AG04449 (cell line): ENCODE results near the gene SHOC2.

Source experiments
- CTCF ChIA-PET: fragments of 350-600 bp; formaldehyde crosslinking; extraction: SDS; loops from one replicate; lab custom pipeline; 2021; ENCODE audit warnings: antibody characterized with exemption; lab: Yijun Ruan, JAX
- POLR2A ChIA-PET: fragments of 400-600, 350-600 bp; formaldehyde crosslinking; extraction: SDS; loops from one replicate; lab custom pipeline; 2020; ENCODE audit warnings: antibody characterized with exemption, inconsistent platforms; lab: Yijun Ruan, JAX
- DNase-seq: peaks from one replicate; pipeline ENCODE4 v3.0.0-alpha.2; 2010; ENCODE audit warnings: low read depth, low spot score
- H3K4me3 ChIP-seq: 2 replicates; pipeline ENCODE4 v1.5.1; 2011; ENCODE audit warnings: low read depth, mild to moderate bottlenecking, control low read depth, low read length
- TF ChIP-seq, protein P1 (sequence below): IDR thresholded peaks from one replicate; pipeline ENCODE4 v1.5.1; 2011; ENCODE audit warnings: mild to moderate bottlenecking, moderate library complexity, low read length, control low read depth, inconsistent platforms; ENCODE audit not compliant: insufficient read depth; ENCODE audit errors: missing control alignments

The SHOC2 gene

GRCh38 chr10:110946496-110946895, 27.1 kb downstream of the SHOC2 start:
- TF ChIP-seq, protein P1, sequence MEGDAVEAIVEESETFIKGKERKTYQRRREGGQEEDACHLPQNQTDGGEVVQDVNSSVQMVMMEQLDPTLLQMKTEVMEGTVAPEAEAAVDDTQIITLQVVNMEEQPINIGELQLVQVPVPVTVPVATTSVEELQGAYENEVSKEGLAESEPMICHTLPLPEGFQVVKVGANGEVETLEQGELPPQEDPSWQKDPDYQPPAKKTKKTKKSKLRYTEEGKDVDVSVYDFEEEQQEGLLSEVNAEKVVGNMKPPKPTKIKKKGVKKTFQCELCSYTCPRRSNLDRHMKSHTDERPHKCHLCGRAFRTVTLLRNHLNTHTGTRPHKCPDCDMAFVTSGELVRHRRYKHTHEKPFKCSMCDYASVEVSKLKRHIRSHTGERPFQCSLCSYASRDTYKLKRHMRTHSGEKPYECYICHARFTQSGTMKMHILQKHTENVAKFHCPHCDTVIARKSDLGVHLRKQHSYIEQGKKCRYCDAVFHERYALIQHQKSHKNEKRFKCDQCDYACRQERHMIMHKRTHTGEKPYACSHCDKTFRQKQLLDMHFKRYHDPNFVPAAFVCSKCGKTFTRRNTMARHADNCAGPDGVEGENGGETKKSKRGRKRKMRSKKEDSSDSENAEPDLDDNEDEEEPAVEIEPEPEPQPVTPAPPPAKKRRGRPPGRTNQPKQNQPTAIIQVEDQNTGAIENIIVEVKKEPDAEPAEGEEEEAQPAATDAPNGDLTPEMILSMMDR, result no peak
- CTCF ChIA-PET, result interaction anchor here (0.9 to 1.4 kb wide), 3 partner anchors 9 to 275 kb away, joined by 3 to 5 read pairs (median 4); no protein-coding TSS in a partner anchor
- POLR2A ChIA-PET, result no interaction called here

GRCh38 chr10:110947061-110947595, 27.7 kb downstream of the SHOC2 start:
- CTCF ChIA-PET, result interaction anchor here (0.9 to 1.4 kb wide), 2 partner anchors 10 kb away, joined by 4 to 5 read pairs; no protein-coding TSS in a partner anchor
- TF ChIP-seq, protein P1, result no peak
- POLR2A ChIA-PET, result no interaction called here

More at GRCh38 chr10:110946496-110946895, 27.1 kb downstream of the SHOC2 start:
- H3K4me3 ChIP-seq, result no peak overlapping the region
- no peak for DNase-seq

GRCh38 chr10:110951381-110951780, 32.0 kb downstream of the SHOC2 start:
- POLR2A ChIA-PET, result no interaction called here
- CTCF ChIA-PET, result no interaction called here
- TF ChIP-seq, protein P1, result no peak
- H3K4me3 ChIP-seq, result no peak overlapping the region
- no peak for DNase-seq

More at GRCh38 chr10:110947061-110947595, 27.7 kb downstream of the SHOC2 start:
- peak; percentile 5 for DNase-seq
- no peak overlapping the region for H3K4me3 ChIP-seq

DNA sequence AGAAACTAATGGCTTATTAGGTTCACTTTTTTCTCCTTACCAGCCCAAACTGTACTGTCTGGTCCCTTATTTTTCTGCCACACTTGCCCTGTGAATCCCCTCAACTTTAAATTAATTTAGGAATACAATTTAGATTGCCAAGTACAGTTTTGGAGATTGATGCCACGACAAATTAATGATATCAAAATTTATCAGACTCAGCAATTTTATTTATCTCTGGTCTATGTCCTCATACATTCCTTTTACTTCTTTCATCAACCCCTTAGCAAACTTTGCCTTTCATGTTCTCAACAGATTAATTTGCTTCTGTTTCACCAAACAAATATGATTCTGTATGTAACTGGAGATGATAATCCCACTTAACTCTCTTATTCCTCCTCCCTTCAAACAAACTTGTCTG, 38.2 kb downstream of the SHOC2 start:
- H3K4me3 ChIP-seq, result no peak overlapping the region
- ChIA-PET POLR2A (interaction anchor here (1.7 kb wide), 1 partner anchor 13 kb away, joined by 5 read pairs; no protein-coding TSS in a partner anchor), CTCF (no interaction called here)
- TF ChIP-seq, protein P1, result no peak
- DNase-seq, result no peak

GRCh38 chr10:110959379-110960332, 40.3 kb downstream of the SHOC2 start:
- CTCF ChIA-PET, result no interaction called here

GRCh38 chr10:110960333-110960712, 40.9 kb downstream of the SHOC2 start:
- TF ChIP-seq, protein P1, result no peak
- no peak for DNase-seq
- POLR2A ChIA-PET, result no interaction called here
- CTCF ChIA-PET, result no interaction called here
- no peak overlapping the region for H3K4me3 ChIP-seq

More at GRCh38 chr10:110959379-110960332, 40.3 kb downstream of the SHOC2 start:
- TF ChIP-seq, protein P1, result no peak
- no peak overlapping the region for H3K4me3 ChIP-seq
- POLR2A ChIA-PET, result no interaction called here
- no peak for DNase-seq
